Measurements from ENCODE around the gene FBXL20. TPM values are rescaled to one million over a fixed set of nuclear protein-coding genes. Genes with fewer than 3 reads are reported as not detected.
"Not testable (repeated sequence)": the region's sequence is repeated elsewhere in the genome, so short reads cannot be mapped to it uniquely, and the experiment has no call there.

The FBXL20 gene
- 10 to 100 TPM in 2 of 4 donors, 1 to 10 TPM in 2; 8.6 to 12.4 (median 10.7) TPM for total RNA-seq
- 4.0 TPM for polyA plus RNA-seq
- long read RNA-seq, donor 1, full-length matches to known transcripts, result 7 of 15 reads
- long read RNA-seq, donor 1, partial matches to known transcripts, result 0 of 15 reads
- long read RNA-seq, donor 1, other reads (novel, unspliced or antisense), result 8 of 15 reads
- long read RNA-seq, donor 2, full-length matches to known transcripts, result 4 of 8 reads
- long read RNA-seq, donor 2, partial matches to known transcripts, result 0 of 8 reads
- long read RNA-seq, donor 2, other reads (novel, unspliced or antisense), result 4 of 8 reads
- long read RNA-seq, donor 3, full-length matches to known transcripts, result 6 of 18 reads
- long read RNA-seq, donor 3, partial matches to known transcripts, result 3 of 18 reads
- long read RNA-seq, donor 3, other reads (novel, unspliced or antisense), result 9 of 18 reads
- long read RNA-seq, donor 4, full-length matches to known transcripts, result 5 of 9 reads
- long read RNA-seq, donor 4, partial matches to known transcripts, result 1 of 9 reads
- long read RNA-seq, donor 4, other reads (novel, unspliced or antisense), result 3 of 9 reads

GRCh38 chr17:39401412-39402243 lies at the start of gene FBXL20:
FBXL20 (minus strand) TSS chr17:39401626; CDS start chr17:39401402, 224 bp downstream.
- intact Hi-C loops (cut with DNase I), result loop anchor here in 1 of 4 donors (2.0 kb wide), 1 partner anchor 49 kb away; the partner anchor contains the start of gene MED1
- peak; percentile 94 to 98 (median 98) for DNase-seq
- Histone ChIP-seq H3K4me1 (ENCODE audit: control insufficient read depth, insufficient read depth, low read length) (no peaks in the 10 kb centered on the region), H3K27ac (ENCODE audit: low read length) (peak within 1 kb of the TSS; percentile 79), H3K4me3 (ENCODE audit: low read length) (peak within 1 kb of the TSS; percentile 90), H3K9me3 (ENCODE audit: control insufficient read depth, low read length) (no peaks in the 10 kb centered on the region), H3K27me3 (ENCODE audit: control insufficient read depth, insufficient read depth) (no peaks in the 10 kb centered on the region)
- WGBS, result under 1% methylated on average over 86 of the region's 86 CpGs
- ATAC-seq, result peak; percentile 94 to 95

- H3K9me3 ChIP-seq (ENCODE audit: control insufficient read depth, low read length), result no peaks in the 10 kb centered on the region
- no peaks in the 10 kb centered on the region for H3K27me3 ChIP-seq (ENCODE audit: control insufficient read depth, insufficient read depth)
- intact Hi-C loops (cut with DNase I), result loop anchor here in 1 of 4 donors (2.0 kb wide), 1 partner anchor 50 kb away; the partner anchor contains the start of gene FBXL20
- ATAC-seq, result peak; percentile 98 to 99
- H3K27ac ChIP-seq (ENCODE audit: low read length), result peak within 1 kb of the TSS; percentile 97
- DNase-seq, result peak; percentile 94 to 97 (median 97)
- WGBS, result under 1% methylated on average over 37 of the region's 37 CpGs
- peak within 1 kb of the TSS; percentile 99 for H3K4me3 ChIP-seq (ENCODE audit: low read length)
- H3K4me1 ChIP-seq (ENCODE audit: control insufficient read depth, insufficient read depth, low read length), result peaks cover 2% of the 10 kb centered on the region
These were observed 49.6 kb upstream of the FBXL20 start, which contains the start of gene MED1 for GRCh38 chr17:39450847-39451581. MED1 (minus strand) TSS chr17:39451263; CDS start chr17:39451062, 201 bp downstream.

GRCh38 chr17:39450051-39450450 lies 48.6 kb upstream of the FBXL20 start:
- no peak for ATAC-seq
- no peak overlapping the region for H3K27ac ChIP-seq (ENCODE audit: low read length)
- peaks cover 2% of the 10 kb centered on the region for H3K4me1 ChIP-seq (ENCODE audit: control insufficient read depth, insufficient read depth, low read length)
- no peaks in the 10 kb centered on the region for H3K27me3 ChIP-seq (ENCODE audit: control insufficient read depth, insufficient read depth)
- H3K9me3 ChIP-seq (ENCODE audit: control insufficient read depth, low read length), result no peaks in the 10 kb centered on the region
- WGBS, result 79% methylated on average over 13 of the region's 13 CpGs
- H3K4me3 ChIP-seq (ENCODE audit: low read length), result peak overlapping the region; percentile 99
- intact Hi-C loops (cut with DNase I), result loop anchor here in 1 of 4 donors (2.0 kb wide), 1 partner anchor 49 kb away; the partner anchor contains the start of gene FBXL20
- no peak for DNase-seq

- no peak for DNase-seq
- intact Hi-C loops (cut with DNase I), result no loop called here
- WGBS, result 90% methylated on average over 5 of the region's 5 CpGs
These were observed 46.1 kb upstream of the FBXL20 start for GRCh38 chr17:39447561-39447960.

GRCh38 chr17:39443326-39443725 lies 41.9 kb upstream of the FBXL20 start:
- no peaks in the 10 kb centered on the region for H3K9me3 ChIP-seq (ENCODE audit: control insufficient read depth, low read length)
- ATAC-seq (no peak), DNase-seq (no peak)

More at GRCh38 chr17:39447561-39447960, 46.1 kb upstream of the FBXL20 start:
- H3K27me3 ChIP-seq (ENCODE audit: control insufficient read depth, insufficient read depth), result no peaks in the 10 kb centered on the region
- ATAC-seq, result no peak
- H3K4me1 ChIP-seq (ENCODE audit: control insufficient read depth, insufficient read depth, low read length), result peaks cover 2% of the 10 kb centered on the region
- H3K9me3 ChIP-seq (ENCODE audit: control insufficient read depth, low read length), result no peaks in the 10 kb centered on the region
- no peak overlapping the region for H3K4me3 ChIP-seq (ENCODE audit: low read length)
- no peak overlapping the region for H3K27ac ChIP-seq (ENCODE audit: low read length)

GRCh38 chr17:39439868-39440267 lies 38.4 kb upstream of the FBXL20 start:
- ATAC-seq; intact Hi-C loops (cut with DNase I): not testable (repeated sequence)
- 96% methylated on average over 2 of the region's 2 CpGs for WGBS

More at GRCh38 chr17:39443326-39443725, 41.9 kb upstream of the FBXL20 start:
- no peaks in the 10 kb centered on the region for H3K27me3 ChIP-seq (ENCODE audit: control insufficient read depth, insufficient read depth)
- H3K4me3 ChIP-seq (ENCODE audit: low read length), result no peak overlapping the region
- intact Hi-C loops (cut with DNase I), result no loop called here
- H3K27ac ChIP-seq (ENCODE audit: low read length), result no peak overlapping the region
- H3K4me1 ChIP-seq (ENCODE audit: control insufficient read depth, insufficient read depth, low read length), result no peaks in the 10 kb centered on the region

GRCh38 chr17:39429600-39429999 lies 28.2 kb upstream of the FBXL20 start:
- H3K4me3 ChIP-seq (ENCODE audit: low read length), result no peak overlapping the region
- no peaks in the 10 kb centered on the region for H3K27me3 ChIP-seq (ENCODE audit: control insufficient read depth, insufficient read depth)
- H3K9me3 ChIP-seq (ENCODE audit: control insufficient read depth, low read length), result no peaks in the 10 kb centered on the region
- no peak for ATAC-seq
- WGBS, result over 99% methylated on average over 4 of the region's 4 CpGs
- no peak for DNase-seq
- no peak overlapping the region for H3K27ac ChIP-seq (ENCODE audit: low read length)
- intact Hi-C loops (cut with DNase I), result no loop called here
- H3K4me1 ChIP-seq (ENCODE audit: control insufficient read depth, insufficient read depth, low read length), result no peaks in the 10 kb centered on the region

More at GRCh38 chr17:39439868-39440267, 38.4 kb upstream of the FBXL20 start:
- not testable (repeated sequence) for H3K27ac ChIP-seq (ENCODE audit: low read length); H3K27me3 ChIP-seq (ENCODE audit: control insufficient read depth, insufficient read depth); H3K9me3 ChIP-seq (ENCODE audit: control insufficient read depth, low read length); H3K4me1 ChIP-seq (ENCODE audit: control insufficient read depth, insufficient read depth, low read length); DNase-seq; H3K4me3 ChIP-seq (ENCODE audit: low read length)

- no peaks in the 10 kb centered on the region for H3K9me3 ChIP-seq (ENCODE audit: control insufficient read depth, low read length)
- no peaks in the 10 kb centered on the region for H3K4me1 ChIP-seq (ENCODE audit: control insufficient read depth, insufficient read depth, low read length)
- H3K27ac ChIP-seq (ENCODE audit: low read length), result no peak overlapping the region
- no peaks in the 10 kb centered on the region for H3K27me3 ChIP-seq (ENCODE audit: control insufficient read depth, insufficient read depth)
- intact Hi-C loops (cut with DNase I), result loop anchor here in 1 of 4 donors (10.0 kb wide), 1 partner anchor 89 kb away; no protein-coding TSS in a partner anchor
- ATAC-seq (no peak), DNase-seq (no peak)
- H3K4me3 ChIP-seq (ENCODE audit: low read length), result no peak overlapping the region
- WGBS, result 81% methylated on average over 1 of the region's 1 CpG
These were observed 14.7 kb upstream of the FBXL20 start for GRCh38 chr17:39416141-39416540.

GRCh38 chr17:39410279-39410678 lies 8.9 kb upstream of the FBXL20 start:
- intact Hi-C loops (cut with DNase I), result loop anchor here in 1 of 4 donors (10.0 kb wide), 1 partner anchor 95 kb away; no protein-coding TSS in a partner anchor
- no peaks in the 10 kb centered on the region for H3K27me3 ChIP-seq (ENCODE audit: control insufficient read depth, insufficient read depth)
- no peak for ATAC-seq
- no peaks in the 10 kb centered on the region for H3K4me1 ChIP-seq (ENCODE audit: control insufficient read depth, insufficient read depth, low read length)
- DNase-seq, result no peak
- no peaks in the 10 kb centered on the region for H3K9me3 ChIP-seq (ENCODE audit: control insufficient read depth, low read length)
- H3K4me3 ChIP-seq (ENCODE audit: low read length), result no peak overlapping the region
- WGBS, result 95% methylated on average over 13 of the region's 13 CpGs
- H3K27ac ChIP-seq (ENCODE audit: low read length), result no peak overlapping the region

- ATAC-seq (no peak), DNase-seq (no peak)
- Histone ChIP-seq H3K4me3 (ENCODE audit: low read length) (no peak overlapping the region), H3K27me3 (ENCODE audit: control insufficient read depth, insufficient read depth) (no peaks in the 10 kb centered on the region), H3K27ac (ENCODE audit: low read length) (no peak overlapping the region), H3K4me1 (ENCODE audit: control insufficient read depth, insufficient read depth, low read length) (no peaks in the 10 kb centered on the region), H3K9me3 (ENCODE audit: control insufficient read depth, low read length) (no peaks in the 10 kb centered on the region)
- whole genome bisulfite sequencing, result 55% methylated on average over 2 of the region's 2 CpGs
- intact Hi-C loops (cut with DNase I), result no loop called here
These were observed 6.9 kb upstream of the FBXL20 start for GRCh38 chr17:39408360-39408759.

Data from right cardiac atrium (tissue), 5 donors.